Measurements from ENCODE around the gene CDH19. TPM values are rescaled to one million over a fixed set of nuclear protein-coding genes. Genes with fewer than 3 reads are reported as not detected.
A peak's percentile ranks its signal among the peaks of the same experiment; 100 is the strongest.

CDH19 gene
- total RNA-seq: 1.6 to 4.1 TPM (median 2.0 TPM) in 3 replicates
- long read RNA-seq, full-length matches to known transcripts: 4 of 6 reads
- long read RNA-seq, partial matches to known transcripts: 1 of 6 reads
- long read RNA-seq, other reads (novel, unspliced or antisense): 1 of 6 reads

GRCh38 chr18:66603941-66604627 lies at the start of gene CDH19:
TSS of gene CDH19 (minus strand) at chr18:66604090. CDS start at chr18:66572204, 31,886 bp downstream.
- no peak for TF ChIP-seq CTCF (IDR thresholded peaks at IDR 0.05)
- peak within 1 kb of the TSS; percentile 86 for H3K27ac Mint-ChIP-seq (ENCODE audit: unreplicated experiment)

GRCh38 chr18:66647671-66648070 lies 43.8 kb upstream of the CDH19 start:
- no peaks in the 10 kb centered on the region for H3K9me3 Mint-ChIP-seq (ENCODE audit: low read depth)
- no peak for TF ChIP-seq CTCF (IDR thresholded peaks at IDR 0.05)
- no peak overlapping the region for H3K4me3 Mint-ChIP-seq (ENCODE audit: unreplicated experiment)
- H3K36me3 Mint-ChIP-seq (ENCODE audit: low read depth): no peaks in the 10 kb centered on the region
- no peaks in the 10 kb centered on the region for H3K4me1 Mint-ChIP-seq (ENCODE audit: low read depth)
- H3K27ac Mint-ChIP-seq (ENCODE audit: unreplicated experiment): no peak overlapping the region
- DNase-seq (ENCODE audit: low spot score): no peak
- H3K27me3 Mint-ChIP-seq (ENCODE audit: low read depth): no peaks in the 10 kb centered on the region

More at GRCh38 chr18:66603941-66604627, at the start of gene CDH19:
- Mint-ChIP-seq H3K27me3 (ENCODE audit: low read depth) (no peaks in the 10 kb centered on the region), H3K4me3 (ENCODE audit: unreplicated experiment) (peak within 1 kb of the TSS; percentile 46), H3K9me3 (ENCODE audit: low read depth) (no peaks in the 10 kb centered on the region), H3K36me3 (ENCODE audit: low read depth) (no peaks in the 10 kb centered on the region), H3K4me1 (ENCODE audit: low read depth) (peaks cover 29% of the 10 kb centered on the region)
- DNase-seq (ENCODE audit: low spot score): no peak

DNA sequence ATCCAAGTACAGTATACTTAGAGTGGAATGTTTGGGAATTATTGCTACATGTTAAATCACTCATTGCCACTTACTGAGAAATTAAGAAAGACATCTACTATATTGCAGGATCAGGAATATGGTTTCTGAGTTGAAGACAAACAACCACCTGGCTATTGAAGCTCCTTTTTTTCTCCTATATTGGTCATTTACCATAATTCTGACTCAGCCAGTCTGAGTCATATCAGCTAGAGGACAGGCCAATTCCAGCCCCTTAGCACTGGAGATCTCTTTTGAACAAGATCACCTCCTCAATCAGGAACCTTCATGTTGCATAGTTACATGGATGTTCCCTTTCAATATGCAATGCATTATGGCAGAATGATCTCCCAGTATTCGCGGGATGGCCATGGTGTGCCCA lies 42.7 kb upstream of the CDH19 start:
- Mint-ChIP-seq H3K4me3 (ENCODE audit: unreplicated experiment) (no peak overlapping the region), H3K27me3 (ENCODE audit: low read depth) (no peaks in the 10 kb centered on the region), H3K27ac (ENCODE audit: unreplicated experiment) (no peak overlapping the region), H3K4me1 (ENCODE audit: low read depth) (no peaks in the 10 kb centered on the region), H3K9me3 (ENCODE audit: low read depth) (no peaks in the 10 kb centered on the region), H3K36me3 (ENCODE audit: low read depth) (no peaks in the 10 kb centered on the region)
- DNase-seq (ENCODE audit: low spot score): no peak
- no peak for TF ChIP-seq CTCF (IDR thresholded peaks at IDR 0.05)

DNA sequence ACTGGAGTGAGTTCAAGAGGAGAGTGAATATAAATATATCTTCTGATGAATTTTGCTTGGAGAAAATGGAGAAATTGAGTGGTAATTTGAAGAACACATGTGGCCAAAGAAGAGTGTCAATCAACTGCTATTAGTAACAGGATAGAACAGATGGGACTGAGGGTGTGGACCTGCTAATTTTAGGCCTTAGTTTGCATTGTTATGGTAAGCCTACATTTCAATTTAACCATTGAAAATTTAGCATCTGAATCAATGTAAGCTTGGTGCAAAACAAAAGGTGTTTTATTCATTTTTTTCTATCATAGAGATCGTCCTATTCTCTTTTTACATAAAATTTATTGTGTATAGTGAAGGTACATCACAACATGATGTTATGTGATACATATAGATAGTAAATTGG lies 42.1 kb upstream of the CDH19 start:
- Mint-ChIP-seq H3K4me3 (ENCODE audit: unreplicated experiment) (no peak overlapping the region), H3K27ac (ENCODE audit: unreplicated experiment) (no peak overlapping the region), H3K9me3 (ENCODE audit: low read depth) (peaks cover 2% of the 10 kb centered on the region), H3K4me1 (ENCODE audit: low read depth) (peaks cover 2% of the 10 kb centered on the region), H3K27me3 (ENCODE audit: low read depth) (no peaks in the 10 kb centered on the region), H3K36me3 (ENCODE audit: low read depth) (no peaks in the 10 kb centered on the region)
- TF ChIP-seq CTCF (IDR thresholded peaks at IDR 0.05): no peak
- DNase-seq (ENCODE audit: low spot score): no peak

DNA sequence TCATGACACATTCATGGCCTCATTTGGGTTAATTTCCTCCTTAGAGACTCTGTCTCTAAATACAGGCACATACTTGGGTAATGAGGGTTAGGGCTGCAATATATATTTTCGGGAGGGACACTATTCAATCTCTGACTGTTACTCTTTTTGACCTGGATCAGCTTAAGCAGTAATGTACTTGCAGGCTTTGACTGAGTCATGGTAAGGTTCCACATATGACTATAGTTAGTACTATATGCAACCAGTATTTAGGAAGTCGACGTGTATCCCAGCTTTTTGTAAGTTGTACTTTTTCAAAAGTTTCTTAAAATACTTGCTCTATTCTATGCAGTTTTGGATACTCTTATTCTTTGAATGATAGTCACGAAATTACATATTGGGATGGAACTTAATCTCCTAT lies 37.2 kb upstream of the CDH19 start:
- no peak overlapping the region for H3K4me3 Mint-ChIP-seq (ENCODE audit: unreplicated experiment)
- peaks cover 13% of the 10 kb centered on the region for H3K4me1 Mint-ChIP-seq (ENCODE audit: low read depth)
- H3K9me3 Mint-ChIP-seq (ENCODE audit: low read depth): peaks cover 5% of the 10 kb centered on the region
- no peaks in the 10 kb centered on the region for H3K27me3 Mint-ChIP-seq (ENCODE audit: low read depth)
- H3K36me3 Mint-ChIP-seq (ENCODE audit: low read depth): no peaks in the 10 kb centered on the region
- no peak overlapping the region for H3K27ac Mint-ChIP-seq (ENCODE audit: unreplicated experiment)
- no peak for DNase-seq (ENCODE audit: low spot score)
- no peak for TF ChIP-seq CTCF (IDR thresholded peaks at IDR 0.05)
